Muscle layer of duodenum (tissue), 2 donors: ENCODE data around the gene P2RX1.

Experiments
- H3K27ac ChIP-seq: one replicate; pipeline ENCODE4 v1.7.0; 2013; ENCODE audit warnings: mild to moderate bottlenecking, low read length
- H3K27me3 ChIP-seq: one replicate; pipeline ENCODE4 v1.7.0; 2013; ENCODE audit warnings: low read depth, mild to moderate bottlenecking, control low read depth, low read length
- H3K36me3 ChIP-seq, 2 donors: one replicate each; pipeline ENCODE4 v1.7.0; 2013; ENCODE audit warnings: low read length in 2 of 2, control low read depth in 1 of 2, mild to moderate bottlenecking in 1 of 2; ENCODE audit not compliant: insufficient read depth in 2 of 2, control insufficient read depth in 1 of 2
- H3K4me1 ChIP-seq, 2 donors: one replicate each; pipeline ENCODE4 v1.7.0; 2013; ENCODE audit warnings: low read length in 2 of 2, mild to moderate bottlenecking in 2 of 2, control low read depth in 1 of 2, moderate library complexity in 1 of 2; ENCODE audit not compliant: insufficient read depth in 2 of 2, control insufficient read depth in 1 of 2
- H3K4me3 ChIP-seq, 2 donors: one replicate each; pipeline ENCODE4 v1.7.0; 2013; ENCODE audit warnings: low read length in 2 of 2, low read depth in 1 of 2, mild to moderate bottlenecking in 1 of 2
- H3K9me3 ChIP-seq, 2 donors: one replicate each; pipeline ENCODE4 v1.7.0; 2013; ENCODE audit warnings: low read length in 2 of 2, control low read depth in 1 of 2, mild to moderate bottlenecking in 1 of 2; ENCODE audit not compliant: control insufficient read depth in 1 of 2
- donor health status: healthy.

The P2RX1 gene

GRCh38 chr17:3915995-3916696 lies at the start of gene P2RX1:
TSS of gene P2RX1 (minus strand) at chr17:3916465. CDS start at chr17:3916225, 240 bp downstream.
- H3K4me1 ChIP-seq, result peaks cover 10 to 18% of the 10 kb centered on the region in 2 donors
- H3K27me3 ChIP-seq, result no peaks in the 10 kb centered on the region
- H3K36me3 ChIP-seq, result no peaks in the 10 kb centered on the region
- peak within 1 kb of the TSS; percentile 51 for H3K27ac ChIP-seq
- no peaks in the 10 kb centered on the region for H3K9me3 ChIP-seq
- H3K4me3 ChIP-seq, result peak within 1 kb of the TSS; percentile 13 to 45

GRCh38 chr17:3965118-3965800 lies 49.0 kb upstream of the P2RX1 start:
- Histone ChIP-seq H3K4me1 (peaks cover 0 to 45% of the 10 kb centered on the region in 2 donors), H3K4me3 (peak overlapping the region; percentile 57 to 75), H3K27ac (peak overlapping the region; percentile 72), H3K27me3 (no peaks in the 10 kb centered on the region), H3K36me3 (no peaks in the 10 kb centered on the region), H3K9me3 (no peaks in the 10 kb centered on the region)

DNA sequence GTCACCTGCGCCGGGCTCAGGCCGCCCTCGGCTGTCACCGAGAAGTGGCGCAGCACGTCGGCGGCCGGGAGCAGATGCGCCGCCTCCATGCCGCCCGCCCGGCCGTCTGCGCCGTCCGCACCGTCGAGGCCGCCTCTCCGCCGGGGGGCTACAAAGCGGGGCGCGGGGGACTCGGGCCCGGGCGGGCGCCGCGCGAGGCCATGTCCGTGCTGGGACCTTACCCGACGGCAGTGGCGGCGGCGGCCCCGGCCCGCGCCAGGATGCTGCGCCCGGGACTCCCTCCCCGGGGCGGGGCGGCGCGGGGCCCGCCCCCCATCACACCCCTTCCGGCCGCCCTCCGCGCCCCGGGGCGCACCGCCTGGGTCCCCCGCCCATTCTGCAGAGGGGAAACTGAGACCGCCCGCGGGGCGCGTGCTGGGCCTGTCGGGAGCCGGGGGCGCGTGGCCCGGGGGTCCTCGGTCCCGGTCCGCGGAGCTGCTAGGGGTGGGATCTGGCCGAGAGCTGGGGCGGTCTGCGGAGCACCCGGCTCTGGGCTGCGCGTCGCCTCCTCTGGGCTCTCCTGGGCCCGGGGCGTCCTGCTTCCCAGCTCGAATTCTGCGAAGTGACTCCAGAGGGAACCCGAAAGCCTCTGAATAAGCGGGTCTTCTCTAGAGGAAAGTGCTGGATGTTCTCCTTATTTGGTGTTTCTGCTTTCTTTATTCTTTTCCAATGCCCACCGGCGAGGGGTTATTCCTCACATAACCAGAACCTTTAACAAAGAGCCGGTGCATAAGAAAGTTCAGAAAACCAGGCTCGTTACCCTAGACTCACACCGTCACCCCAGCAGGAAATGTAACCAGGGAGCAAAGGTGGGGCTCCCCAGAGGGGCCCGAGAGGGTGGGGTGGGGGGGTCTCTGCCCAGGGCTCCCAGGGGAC lies 48.2 kb upstream of the P2RX1 start, which contains the start of gene ATP2A3:
ATP2A3 (minus strand) TSS at position 235 of the 915 bp plus-strand sequence; CDS start at position 89, 146 bp downstream.
- Histone ChIP-seq H3K36me3 (no peaks in the 10 kb centered on the region), H3K4me1 (peaks cover 0 to 53% of the 10 kb centered on the region in 2 donors), H3K27me3 (no peaks in the 10 kb centered on the region), H3K27ac (peak within 1 kb of the TSS; percentile 72), H3K4me3 (peak within 1 kb of the TSS; percentile 57 to 75), H3K9me3 (no peaks in the 10 kb centered on the region)

DNA sequence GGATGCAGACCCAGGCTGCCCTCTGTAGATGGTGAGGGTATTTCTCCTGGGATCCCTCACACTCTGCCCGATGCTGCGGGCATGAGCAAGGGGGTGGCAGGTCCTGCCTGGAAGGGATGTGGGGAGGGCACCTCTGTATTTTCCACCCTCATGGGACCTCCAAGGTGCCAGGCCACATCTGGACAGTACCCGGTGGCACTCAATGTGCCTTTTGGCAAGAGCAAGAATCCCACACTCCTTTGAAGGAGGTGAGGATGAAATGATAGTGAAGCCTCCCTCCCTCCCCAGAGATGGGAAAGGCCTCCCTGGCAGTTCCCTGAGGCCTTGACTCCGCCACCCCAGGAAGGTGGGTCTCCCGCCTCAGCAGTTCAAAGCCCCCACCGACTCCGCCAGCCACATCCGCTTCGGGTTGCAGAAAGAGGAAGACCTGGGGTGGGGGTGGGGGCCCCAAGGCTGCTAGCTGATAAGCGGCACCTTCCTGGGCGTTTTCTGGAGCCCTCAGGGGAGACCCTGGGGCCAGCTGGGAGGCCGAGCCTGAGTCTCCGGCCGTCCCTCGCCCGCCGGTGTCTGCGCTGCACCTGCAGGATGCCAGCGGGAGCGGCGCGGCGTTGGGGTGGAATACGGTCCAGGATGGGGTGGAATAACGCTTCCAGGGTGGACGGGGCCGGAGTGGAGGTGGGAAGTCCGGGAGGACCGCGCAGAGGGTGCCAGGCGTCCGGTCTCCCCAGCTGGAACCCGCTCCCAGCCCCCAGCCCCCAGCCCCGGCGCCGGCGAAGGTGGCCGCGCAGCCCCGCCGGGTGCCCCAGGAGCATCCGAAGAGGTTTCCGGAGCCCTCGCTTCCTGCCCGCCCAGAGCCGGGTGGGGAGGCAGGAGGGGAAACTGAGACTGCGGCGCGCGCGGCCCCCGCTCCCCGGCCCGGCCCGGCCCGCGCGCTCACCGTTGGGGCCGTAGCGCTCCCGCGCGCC lies 47.3 kb upstream of the P2RX1 start:
- Histone ChIP-seq H3K9me3 (no peaks in the 10 kb centered on the region), H3K36me3 (no peaks in the 10 kb centered on the region), H3K27ac (no peak overlapping the region), H3K4me1 (peaks cover 0 to 56% of the 10 kb centered on the region in 2 donors), H3K27me3 (no peaks in the 10 kb centered on the region), H3K4me3 (peak overlapping the region; percentile 53 to 65)

DNA sequence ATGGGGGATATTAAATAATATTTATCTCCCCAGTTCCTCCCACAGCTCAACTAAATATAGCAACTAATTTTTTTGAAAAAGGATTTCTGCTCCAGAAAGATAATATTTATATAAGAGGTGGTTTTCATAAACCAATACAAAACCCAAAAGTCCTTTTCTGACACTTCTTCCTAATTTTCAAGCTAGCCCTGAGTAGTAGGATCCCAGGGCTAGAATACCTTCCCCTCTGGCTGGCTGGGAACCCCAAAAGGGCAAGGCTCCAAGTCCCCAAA lies 46.6 kb upstream of the P2RX1 start:
- Histone ChIP-seq H3K9me3 (no peaks in the 10 kb centered on the region), H3K4me3 (peak overlapping the region; percentile 53 to 65), H3K27me3 (no peaks in the 10 kb centered on the region), H3K4me1 (peaks cover 0 to 60% of the 10 kb centered on the region in 2 donors), H3K27ac (no peak overlapping the region), H3K36me3 (no peaks in the 10 kb centered on the region)

- Histone ChIP-seq H3K27me3 (no peaks in the 10 kb centered on the region), H3K4me3 (peak overlapping the region; percentile 7 to 65), H3K27ac (no peak overlapping the region), H3K36me3 (no peaks in the 10 kb centered on the region), H3K4me1 (peaks cover 0 to 65% of the 10 kb centered on the region in 2 donors), H3K9me3 (no peaks in the 10 kb centered on the region)
Measured at GRCh38 chr17:3962217-3962964, 46.1 kb upstream of the P2RX1 start.

DNA sequence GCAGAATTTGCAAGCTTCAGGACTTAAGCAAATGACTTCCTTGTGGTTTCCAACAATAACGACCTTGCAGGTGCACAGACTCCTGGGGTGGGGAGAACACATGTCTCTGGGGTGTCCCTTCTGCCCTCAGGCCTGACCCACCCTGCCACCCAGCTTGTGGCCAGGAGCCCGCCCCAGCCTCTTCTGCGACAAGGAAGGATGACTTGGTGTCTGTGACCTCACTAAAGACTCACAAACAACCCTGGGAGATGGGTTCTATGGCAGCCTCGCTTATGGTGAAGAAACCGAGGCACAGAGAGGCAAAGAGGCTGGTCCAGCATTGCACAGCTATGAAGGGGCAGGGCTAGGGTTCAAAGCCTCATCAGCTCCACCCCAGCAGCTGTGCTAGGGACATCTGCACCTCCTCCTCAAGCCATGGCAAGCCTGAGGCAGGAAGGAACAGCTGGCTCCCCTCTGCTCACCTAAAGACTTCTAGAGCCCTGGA lies 45.3 kb upstream of the P2RX1 start:
- peak overlapping the region in 1 of 2 donors; percentile 7 for H3K4me3 ChIP-seq
- H3K4me1 ChIP-seq, result peaks cover 0 to 66% of the 10 kb centered on the region in 2 donors
- no peak overlapping the region for H3K27ac ChIP-seq
- no peaks in the 10 kb centered on the region for H3K36me3 ChIP-seq
- H3K9me3 ChIP-seq, result no peaks in the 10 kb centered on the region
- no peaks in the 10 kb centered on the region for H3K27me3 ChIP-seq

GRCh38 chr17:3960764-3961163 lies 44.5 kb upstream of the P2RX1 start:
- H3K27ac ChIP-seq, result no peak overlapping the region
- H3K4me3 ChIP-seq, result no peak overlapping the region
- H3K36me3 ChIP-seq, result no peaks in the 10 kb centered on the region
- H3K9me3 ChIP-seq, result no peaks in the 10 kb centered on the region
- peaks cover 0 to 66% of the 10 kb centered on the region in 2 donors for H3K4me1 ChIP-seq
- no peaks in the 10 kb centered on the region for H3K27me3 ChIP-seq

GRCh38 chr17:3959921-3960601 lies 43.8 kb upstream of the P2RX1 start:
- H3K9me3 ChIP-seq, result no peaks in the 10 kb centered on the region
- H3K27ac ChIP-seq, result no peak overlapping the region
- H3K36me3 ChIP-seq, result no peaks in the 10 kb centered on the region
- H3K4me1 ChIP-seq, result peaks cover 0 to 63% of the 10 kb centered on the region in 2 donors
- no peaks in the 10 kb centered on the region for H3K27me3 ChIP-seq
- H3K4me3 ChIP-seq, result no peak overlapping the region
